HepG2 (cell line): ENCODE data around the gene VSIG8.

ENCODE experiments used
- ARID2 ChIP-seq: sonication (generic); formaldehyde crosslinking; IDR thresholded peaks from 2 replicates; pipeline ENCODE4 v1.8.1; 2022; ENCODE audit warnings: mild to moderate bottlenecking, missing genetic modification reagents, borderline replicate concordance
- CTCF ChIP-seq: sonication (generic); formaldehyde crosslinking; IDR thresholded peaks from 2 replicates; pipeline ENCODE4 v1.5.0; 2020; ENCODE audit warnings: mild to moderate bottlenecking, missing genetic modification reagents, moderate library complexity
- ETS1 ChIP-seq: sonication (generic); formaldehyde crosslinking; IDR thresholded peaks from 2 replicates; pipeline ENCODE4 v1.4.0; 2020; ENCODE audit warnings: missing genetic modification reagents
- FOXM1 ChIP-seq: sonication (generic); formaldehyde crosslinking; IDR thresholded peaks from 2 replicates; pipeline ENCODE4 v1.5.0; 2020; ENCODE audit warnings: missing genetic modification reagents
- GABPA ChIP-seq, 2 experiments: IDR thresholded peaks; 2 replicates each; pipeline ENCODE4 v1.6.1; 2011 to 2016; ENCODE audit warnings: low read depth in 2 of 2, low read length in 1 of 2, missing biosample characterization in 1 of 2, missing genetic modification characterization in 1 of 2
- HNRNPL ChIP-seq: fragments of 200-400 bp; formaldehyde crosslinking; IDR thresholded peaks from 2 replicates; pipeline ENCODE4 v1.6.1; 2017; ENCODE audit warnings: mild to moderate bottlenecking, low read depth, low read length
- JUN ChIP-seq: sonication (generic); formaldehyde crosslinking; IDR thresholded peaks from 2 replicates; pipeline ENCODE4 v1.4.0; 2020; ENCODE audit warnings: mild to moderate bottlenecking, missing genetic modification reagents
- KDM1A ChIP-seq: IDR thresholded peaks from 2 replicates; pipeline ENCODE4 v1.6.1; 2016; ENCODE audit warnings: missing compliant biosample characterization
- NR2C2 ChIP-seq: sonication (generic); formaldehyde crosslinking; IDR thresholded peaks from 2 replicates; pipeline ENCODE4 v1.4.0; 2020; ENCODE audit warnings: missing genetic modification reagents, mild to moderate bottlenecking, moderate library complexity, borderline replicate concordance
- RNF219 ChIP-seq: sonication (generic); formaldehyde crosslinking; IDR thresholded peaks from 2 replicates; pipeline ENCODE4 v1.5.0; 2020; ENCODE audit warnings: mild to moderate bottlenecking, missing genetic modification reagents
- TCF7 ChIP-seq: sonication (generic); IDR thresholded peaks from 2 replicates; pipeline ENCODE4 v1.6.1; 2016; ENCODE audit warnings: antibody characterized with exemption, low read depth
- ZFP36L2 ChIP-seq: sonication (generic); formaldehyde crosslinking; IDR thresholded peaks from 2 replicates; pipeline ENCODE4 v1.4.0; 2020; ENCODE audit warnings: missing genetic modification reagents
- ZNF24 ChIP-seq: fragments of 450-650 bp; IDR thresholded peaks from 2 replicates; pipeline ENCODE4 v1.6.1; 2017; ENCODE audit warnings: antibody characterized with exemption, mild to moderate bottlenecking

GRCh38 chr1:159841749-159842148 lies 20.7 kb downstream of the VSIG8 start:
- no peak for TF ChIP-seq NR2C2 (CRISPR knock-in tag)
- TF ChIP-seq FOXM1 (CRISPR knock-in tag) = no peak
- TF ChIP-seq ARID2 (CRISPR knock-in tag) = no peak
- TF ChIP-seq ZFP36L2 (CRISPR knock-in tag) = no peak
- TF ChIP-seq GABPA (IDR thresholded peaks at IDR 0.05; ENCODE audit: low read depth, low read length) = no peak
- TF ChIP-seq GABPA (CRISPR knock-in tag; IDR thresholded peaks at IDR 0.05; ENCODE audit: low read depth) = no peak
- TF ChIP-seq TCF7 = no peak
- no peak for TF ChIP-seq JUN (CRISPR knock-in tag)
- no peak for TF ChIP-seq KDM1A (CRISPR knock-in tag)
- no peak for TF ChIP-seq ETS1
- TF ChIP-seq RNF219 (CRISPR knock-in tag) = no peak
- TF ChIP-seq ZNF24 = no peak
- TF ChIP-seq CTCF (CRISPR knock-in tag) = no peak
- no peak for TF ChIP-seq HNRNPL
